GM12891 (cell line): ENCODE measurements around the gene GHR.
"Not testable (repeated sequence)": the region's sequence is repeated elsewhere in the genome, so short reads cannot be mapped to it uniquely, and the experiment has no call there.

Experiments
- PAX5 ChIP-seq: IDR thresholded peaks from 2 replicates; pipeline ENCODE4 v1.6.1; 2011; ENCODE audit warnings: low read length, moderate library complexity, mild to moderate bottlenecking; ENCODE audit not compliant: insufficient read depth, severe bottlenecking
- POLR2A ChIP-seq: IDR thresholded peaks from 2 replicates; pipeline ENCODE4 v1.6.1; 2011; ENCODE audit warnings: low read depth, low read length, control low read depth
- POLR2AphosphoS5 ChIP-seq: IDR thresholded peaks from 2 replicates; pipeline ENCODE4 v1.6.1; 2011; ENCODE audit warnings: low read depth, low read length, control low read depth
- POU2F2 ChIP-seq: IDR thresholded peaks from 2 replicates; pipeline ENCODE4 v1.6.1; 2011; ENCODE audit warnings: low read depth, mild to moderate bottlenecking, control low read depth, low read length, moderate library complexity
- TAF1 ChIP-seq: IDR thresholded peaks from 2 replicates; pipeline ENCODE4 v1.6.1; 2011; ENCODE audit warnings: low read depth, low read length, control low read depth

GRCh38 chr5:42578901-42579300 is 155.7 kb downstream of the GHR start:
- TF ChIP-seq TAF1, POLR2A, POLR2AphosphoS5, PAX5, POU2F2: not testable (repeated sequence)
